Stomach (tissue), 4 donors: ENCODE results near the gene IP6K3.

Experiments used
- CTCF ChIP-seq, 7 experiments: fragments of 450-650 bp in 4 of 7; fragments of 200-600 bp in 3 of 7; sonication (generic) in 3 of 7; IDR thresholded peaks; one replicate each; pipeline ENCODE4 v1.5.1; 2016 to 2019; ENCODE audit warnings: antibody characterized with exemption in 7 of 7, control low read depth in 2 of 7, mild to moderate bottlenecking in 1 of 7
- POLR2A ChIP-seq, 4 donors: fragments of 450-650 bp; IDR thresholded peaks; one replicate each; pipeline ENCODE4 v1.6.1; 2016; ENCODE audit warnings: antibody characterized with exemption in 4 of 4, control low read depth in 2 of 4, mild to moderate bottlenecking in 1 of 4, moderate library complexity in 1 of 4

DNA sequence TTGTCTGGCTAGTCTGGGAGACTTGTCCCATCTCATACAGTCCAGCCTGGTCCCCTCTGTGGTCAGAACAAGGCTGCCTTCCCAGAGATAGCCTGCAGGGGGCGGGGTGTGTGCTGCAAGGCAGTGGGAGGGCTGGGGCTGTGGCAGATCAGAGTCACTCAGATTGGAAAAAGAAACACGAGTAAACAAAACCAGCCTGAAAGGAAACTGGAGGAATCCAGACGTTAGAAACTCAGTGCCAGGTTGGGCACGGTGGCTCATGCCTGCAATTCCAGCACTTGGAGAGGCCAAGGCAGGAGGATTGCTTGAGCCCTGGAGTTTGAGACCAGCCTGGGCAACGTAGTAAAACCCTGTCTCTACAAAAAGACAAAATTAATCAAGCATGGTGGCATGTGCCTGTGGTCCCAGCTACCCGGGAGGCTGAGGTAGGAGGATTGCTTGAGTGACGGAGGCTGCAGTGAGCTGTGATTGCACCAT lies 22.0 kb upstream of the IP6K3 start:
- TF ChIP-seq CTCF (IDR thresholded peaks at IDR 0.05) (peak in 5 of 7 experiments; percentile 44 to 83 (median 82)), POLR2A (IDR thresholded peaks at IDR 0.05) (no peak)
